ENCODE measurements around the gene MFSD11.

- TF ChIP-seq CTCF (IDR thresholded peaks at IDR 0.05) (no peak), POLR2A (IDR thresholded peaks at IDR 0.05) (no peak)
Measured at GRCh38 chr17:76710863-76711611, 26.9 kb upstream of the MFSD11 start, which contains the start of gene MXRA7.

All from heart left ventricle (tissue), 13 donors.